ENCODE data around the gene ACTR1B. TPM values are rescaled to one million over a fixed set of nuclear protein-coding genes. Genes with fewer than 3 reads are reported as not detected.

The ACTR1B gene
- total RNA-seq, 1 donor from 2014 or later, result 56.6 TPM

DNA sequence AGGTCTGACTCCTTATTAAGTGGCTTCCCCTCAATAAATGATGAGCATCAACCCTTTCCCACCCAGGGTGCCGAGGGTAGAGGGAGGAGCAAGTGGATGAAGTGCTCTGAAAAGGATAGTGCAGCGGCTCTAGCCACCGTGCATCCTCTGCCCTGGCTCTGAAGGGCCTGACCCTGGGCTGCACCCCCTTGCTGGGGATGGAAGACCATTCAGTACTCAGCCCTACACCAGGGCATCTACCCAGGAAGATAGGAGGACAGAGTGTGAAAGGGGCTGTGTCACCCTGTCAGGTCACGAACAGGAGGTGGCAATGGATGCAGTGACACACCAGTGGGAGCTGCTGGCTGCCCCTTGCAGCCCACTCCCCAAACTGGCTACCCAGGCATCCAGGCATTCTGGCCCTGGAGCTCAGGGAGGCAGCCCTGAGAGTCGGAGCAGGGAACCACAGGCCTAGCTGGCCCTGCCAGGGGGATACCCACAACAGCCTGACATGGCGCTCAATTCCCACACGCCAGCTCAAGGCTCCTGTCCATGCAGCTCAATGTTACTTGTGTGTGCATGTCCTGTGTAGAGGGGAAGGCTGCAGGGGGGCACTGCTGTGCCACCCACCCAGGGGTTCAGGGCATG, 7.6 kb downstream of the ACTR1B start:
- TF ChIP-seq, protein P1, sequence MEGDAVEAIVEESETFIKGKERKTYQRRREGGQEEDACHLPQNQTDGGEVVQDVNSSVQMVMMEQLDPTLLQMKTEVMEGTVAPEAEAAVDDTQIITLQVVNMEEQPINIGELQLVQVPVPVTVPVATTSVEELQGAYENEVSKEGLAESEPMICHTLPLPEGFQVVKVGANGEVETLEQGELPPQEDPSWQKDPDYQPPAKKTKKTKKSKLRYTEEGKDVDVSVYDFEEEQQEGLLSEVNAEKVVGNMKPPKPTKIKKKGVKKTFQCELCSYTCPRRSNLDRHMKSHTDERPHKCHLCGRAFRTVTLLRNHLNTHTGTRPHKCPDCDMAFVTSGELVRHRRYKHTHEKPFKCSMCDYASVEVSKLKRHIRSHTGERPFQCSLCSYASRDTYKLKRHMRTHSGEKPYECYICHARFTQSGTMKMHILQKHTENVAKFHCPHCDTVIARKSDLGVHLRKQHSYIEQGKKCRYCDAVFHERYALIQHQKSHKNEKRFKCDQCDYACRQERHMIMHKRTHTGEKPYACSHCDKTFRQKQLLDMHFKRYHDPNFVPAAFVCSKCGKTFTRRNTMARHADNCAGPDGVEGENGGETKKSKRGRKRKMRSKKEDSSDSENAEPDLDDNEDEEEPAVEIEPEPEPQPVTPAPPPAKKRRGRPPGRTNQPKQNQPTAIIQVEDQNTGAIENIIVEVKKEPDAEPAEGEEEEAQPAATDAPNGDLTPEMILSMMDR (IDR thresholded peaks at IDR 0.05), result no peak
- Mint-ChIP-seq H3K27ac (ENCODE audit: unreplicated experiment) (no peak overlapping the region), H3K27me3 (ENCODE audit: unreplicated experiment) (no peaks in the 10 kb centered on the region), H3K4me3 (ENCODE audit: unreplicated experiment) (no peak overlapping the region), H3K9me3 (ENCODE audit: unreplicated experiment) (peaks cover 12% of the 10 kb centered on the region), H3K4me1 (ENCODE audit: unreplicated experiment) (peaks cover 8% of the 10 kb centered on the region), H3K36me3 (ENCODE audit: unreplicated experiment) (peaks cover 35% of the 10 kb centered on the region)
- DNase-seq (ENCODE audit: extremely low spot score, unreplicated experiment), result peak; percentile 73

DNA sequence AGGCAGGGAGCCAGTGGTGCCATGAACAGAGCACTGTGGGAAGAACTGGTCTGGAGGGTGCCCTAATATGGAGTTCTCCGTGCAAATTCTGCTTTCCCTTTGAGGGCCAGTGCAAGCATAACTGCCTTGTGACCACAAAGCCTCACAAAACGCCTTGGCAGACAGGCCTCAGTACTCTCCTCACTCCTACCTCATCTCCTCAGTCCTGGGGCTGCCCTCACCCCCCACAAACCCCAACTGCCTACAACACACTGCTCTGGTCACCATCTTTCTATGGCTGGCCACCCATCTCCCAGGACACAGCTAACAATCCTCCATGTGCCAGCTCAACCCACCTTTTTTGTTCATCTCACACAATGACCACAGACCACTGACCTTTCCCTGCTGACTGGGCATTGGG, 9.1 kb downstream of the ACTR1B start:
- H3K27ac Mint-ChIP-seq (ENCODE audit: unreplicated experiment), result no peak overlapping the region
- TF ChIP-seq, protein P1 (IDR thresholded peaks at IDR 0.05), result no peak
- no peaks in the 10 kb centered on the region for H3K4me1 Mint-ChIP-seq (ENCODE audit: unreplicated experiment)
- peaks cover 12% of the 10 kb centered on the region for H3K9me3 Mint-ChIP-seq (ENCODE audit: unreplicated experiment)
- H3K36me3 Mint-ChIP-seq (ENCODE audit: unreplicated experiment), result peaks cover 35% of the 10 kb centered on the region
- no peak for DNase-seq (ENCODE audit: extremely low spot score, unreplicated experiment)
- H3K4me3 Mint-ChIP-seq (ENCODE audit: unreplicated experiment), result no peak overlapping the region
- no peaks in the 10 kb centered on the region for H3K27me3 Mint-ChIP-seq (ENCODE audit: unreplicated experiment)

GRCh38 chr2:97654309-97654708, 9.5 kb downstream of the ACTR1B start:
- H3K4me1 Mint-ChIP-seq (ENCODE audit: unreplicated experiment), result no peaks in the 10 kb centered on the region
- H3K4me3 Mint-ChIP-seq (ENCODE audit: unreplicated experiment), result no peak overlapping the region
- peaks cover 38% of the 10 kb centered on the region for H3K36me3 Mint-ChIP-seq (ENCODE audit: unreplicated experiment)
- DNase-seq (ENCODE audit: extremely low spot score, unreplicated experiment), result no peak
- H3K9me3 Mint-ChIP-seq (ENCODE audit: unreplicated experiment), result peaks cover 12% of the 10 kb centered on the region
- TF ChIP-seq, protein P1 (IDR thresholded peaks at IDR 0.05), result no peak
- no peaks in the 10 kb centered on the region for H3K27me3 Mint-ChIP-seq (ENCODE audit: unreplicated experiment)
- H3K27ac Mint-ChIP-seq (ENCODE audit: unreplicated experiment), result no peak overlapping the region

DNA sequence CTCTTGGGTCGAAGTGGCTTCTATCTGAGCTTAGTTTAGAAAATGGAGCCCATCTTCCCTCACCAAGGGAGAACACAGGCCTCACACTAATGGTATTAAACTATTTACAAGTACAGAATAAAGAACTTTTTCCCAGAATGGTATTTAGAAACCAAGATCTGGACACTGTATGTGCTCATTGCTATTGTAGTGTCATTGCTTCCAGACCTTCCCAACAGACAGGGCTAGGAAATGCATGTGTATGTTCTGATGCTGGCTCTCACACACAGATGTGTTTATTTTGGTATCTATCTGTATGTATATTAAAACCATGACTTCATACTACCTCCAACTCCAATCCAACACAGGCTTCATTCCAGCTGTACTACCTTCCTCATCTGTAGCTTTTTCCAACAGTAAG, 10.0 kb downstream of the ACTR1B start:
- Mint-ChIP-seq H3K4me1 (ENCODE audit: unreplicated experiment) (no peaks in the 10 kb centered on the region), H3K9me3 (ENCODE audit: unreplicated experiment) (peaks cover 12% of the 10 kb centered on the region), H3K27ac (ENCODE audit: unreplicated experiment) (no peak overlapping the region), H3K4me3 (ENCODE audit: unreplicated experiment) (no peak overlapping the region), H3K27me3 (ENCODE audit: unreplicated experiment) (no peaks in the 10 kb centered on the region), H3K36me3 (ENCODE audit: unreplicated experiment) (peaks cover 41% of the 10 kb centered on the region)
- DNase-seq (ENCODE audit: extremely low spot score, unreplicated experiment), result no peak
- TF ChIP-seq, protein P1 (IDR thresholded peaks at IDR 0.05), result no peak

GRCh38 chr2:97653473-97653872, 10.4 kb downstream of the ACTR1B start:
- Mint-ChIP-seq H3K4me3 (ENCODE audit: unreplicated experiment) (no peak overlapping the region), H3K9me3 (ENCODE audit: unreplicated experiment) (peaks cover 12% of the 10 kb centered on the region), H3K27ac (ENCODE audit: unreplicated experiment) (no peak overlapping the region), H3K4me1 (ENCODE audit: unreplicated experiment) (no peaks in the 10 kb centered on the region), H3K27me3 (ENCODE audit: unreplicated experiment) (no peaks in the 10 kb centered on the region), H3K36me3 (ENCODE audit: unreplicated experiment) (peaks cover 44% of the 10 kb centered on the region)
- no peak for DNase-seq (ENCODE audit: extremely low spot score, unreplicated experiment)
- TF ChIP-seq, protein P1 (IDR thresholded peaks at IDR 0.05), result no peak
